Measurements from ENCODE around the gene CNGA4. TPM values are rescaled to one million over a fixed set of nuclear protein-coding genes. Genes with fewer than 3 reads are reported as not detected.

Gene CNGA4
- polyA plus RNA-seq, 1 donor from 2014 or later, result not detected

- Histone ChIP-seq H3K36me3 (ENCODE audit: insufficient read depth, low read length) (peaks cover 24% of the 10 kb centered on the region), H3K27ac (ENCODE audit: low read length) (no peak overlapping the region), H3K4me2 (ENCODE audit: low read length) (no peak overlapping the region)
These were observed 24.4 kb upstream of the CNGA4 start for GRCh38 chr11:6214530-6214929.

GRCh38 chr11:6216501-6216900 lies 22.4 kb upstream of the CNGA4 start:
- H3K27ac ChIP-seq (ENCODE audit: low read length), result no peak overlapping the region
- no peak overlapping the region for H3K4me3 ChIP-seq (ENCODE audit: low read length)
- H3K79me2 ChIP-seq (replicated peaks; ENCODE audit: insufficient read depth, low read length), result no peaks in the 10 kb centered on the region
- no peaks in the 10 kb centered on the region for H3K9me3 ChIP-seq (ENCODE audit: low read length)
- H3K9ac ChIP-seq (ENCODE audit: low read length), result no peak overlapping the region
- H3K36me3 ChIP-seq (ENCODE audit: insufficient read depth, low read length), result peaks cover 24% of the 10 kb centered on the region
- H3K4me2 ChIP-seq (ENCODE audit: low read length), result no peak overlapping the region
- H3K27me3 ChIP-seq (ENCODE audit: insufficient read depth, low read depth, low read length), result no peaks in the 10 kb centered on the region
- no peaks in the 10 kb centered on the region for H4K20me1 ChIP-seq (ENCODE audit: insufficient read depth)
- H3K9me2 ChIP-seq (ENCODE audit: insufficient read depth, low read length), result no peaks in the 10 kb centered on the region
- H2AFZ ChIP-seq (ENCODE audit: low read depth, low read length), result no peak overlapping the region
- no peaks in the 10 kb centered on the region for H3F3A ChIP-seq (ENCODE audit: insufficient read depth, low read length, poor library complexity, severe bottlenecking)
- TF ChIP-seq EP300 (conservative IDR thresholded peaks at IDR 0.05; ENCODE audit: poor library complexity, severe bottlenecking) (no peak), REST (IDR thresholded peaks at IDR 0.05; ENCODE audit: borderline replicate concordance) (no peak), SMC3 (conservative IDR thresholded peaks at IDR 0.05; ENCODE audit: poor library complexity) (no peak), MXI1 (conservative IDR thresholded peaks at IDR 0.05; ENCODE audit: poor library complexity, severe bottlenecking) (no peak), RAD21 (conservative IDR thresholded peaks at IDR 0.05) (no peak), POLR2AphosphoS5 (IDR thresholded peaks at IDR 0.05) (no peak), TAF1 (IDR thresholded peaks at IDR 0.05; ENCODE audit: low read depth) (no peak)
- TF ChIP-seq, protein P1, sequence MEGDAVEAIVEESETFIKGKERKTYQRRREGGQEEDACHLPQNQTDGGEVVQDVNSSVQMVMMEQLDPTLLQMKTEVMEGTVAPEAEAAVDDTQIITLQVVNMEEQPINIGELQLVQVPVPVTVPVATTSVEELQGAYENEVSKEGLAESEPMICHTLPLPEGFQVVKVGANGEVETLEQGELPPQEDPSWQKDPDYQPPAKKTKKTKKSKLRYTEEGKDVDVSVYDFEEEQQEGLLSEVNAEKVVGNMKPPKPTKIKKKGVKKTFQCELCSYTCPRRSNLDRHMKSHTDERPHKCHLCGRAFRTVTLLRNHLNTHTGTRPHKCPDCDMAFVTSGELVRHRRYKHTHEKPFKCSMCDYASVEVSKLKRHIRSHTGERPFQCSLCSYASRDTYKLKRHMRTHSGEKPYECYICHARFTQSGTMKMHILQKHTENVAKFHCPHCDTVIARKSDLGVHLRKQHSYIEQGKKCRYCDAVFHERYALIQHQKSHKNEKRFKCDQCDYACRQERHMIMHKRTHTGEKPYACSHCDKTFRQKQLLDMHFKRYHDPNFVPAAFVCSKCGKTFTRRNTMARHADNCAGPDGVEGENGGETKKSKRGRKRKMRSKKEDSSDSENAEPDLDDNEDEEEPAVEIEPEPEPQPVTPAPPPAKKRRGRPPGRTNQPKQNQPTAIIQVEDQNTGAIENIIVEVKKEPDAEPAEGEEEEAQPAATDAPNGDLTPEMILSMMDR (IDR thresholded peaks at IDR 0.05; ENCODE audit: poor library complexity, severe bottlenecking), result no peak

More at GRCh38 chr11:6214530-6214929, 24.4 kb upstream of the CNGA4 start:
- no peaks in the 10 kb centered on the region for H3K79me2 ChIP-seq (replicated peaks; ENCODE audit: insufficient read depth, low read length)
- H3K4me3 ChIP-seq (ENCODE audit: low read length), result no peak overlapping the region
- H2AFZ ChIP-seq (ENCODE audit: low read depth, low read length), result no peak overlapping the region
- TF ChIP-seq REST (IDR thresholded peaks at IDR 0.05; ENCODE audit: borderline replicate concordance), result no peak
- TF ChIP-seq, protein P1 (IDR thresholded peaks at IDR 0.05; ENCODE audit: poor library complexity, severe bottlenecking), result no peak
- no peak for TF ChIP-seq MXI1 (conservative IDR thresholded peaks at IDR 0.05; ENCODE audit: poor library complexity, severe bottlenecking)
- no peak for TF ChIP-seq EP300 (conservative IDR thresholded peaks at IDR 0.05; ENCODE audit: poor library complexity, severe bottlenecking)
- TF ChIP-seq EZH2 (IDR thresholded peaks at IDR 0.05; ENCODE audit: borderline replicate concordance, insufficient read depth, low read length, poor library complexity, severe bottlenecking), result no peak
- TF ChIP-seq SMC3 (conservative IDR thresholded peaks at IDR 0.05; ENCODE audit: poor library complexity), result no peak
- TF ChIP-seq RAD21 (conservative IDR thresholded peaks at IDR 0.05), result no peak
- no peak for TF ChIP-seq POLR2AphosphoS5 (IDR thresholded peaks at IDR 0.05)
- TF ChIP-seq TAF1 (IDR thresholded peaks at IDR 0.05; ENCODE audit: low read depth), result no peak
- no peak overlapping the region for H3K9ac ChIP-seq (ENCODE audit: low read length)
- no peaks in the 10 kb centered on the region for H3K9me3 ChIP-seq (ENCODE audit: low read length)
- no peaks in the 10 kb centered on the region for H3K27me3 ChIP-seq (ENCODE audit: insufficient read depth, low read depth, low read length)
- no peaks in the 10 kb centered on the region for H4K20me1 ChIP-seq (ENCODE audit: insufficient read depth)
- H3F3A ChIP-seq (ENCODE audit: insufficient read depth, low read length, poor library complexity, severe bottlenecking), result no peaks in the 10 kb centered on the region
- no peaks in the 10 kb centered on the region for H3K9me2 ChIP-seq (ENCODE audit: insufficient read depth, low read length)
